Medulla oblongata (tissue), 1 donor: ENCODE data around the gene ANKS1B.
"Not testable (repeated sequence)": the region's sequence is repeated elsewhere in the genome, so short reads cannot be mapped to it uniquely, and the experiment has no call there.

ENCODE experiments used
- DNase-seq: peaks from one replicate; pipeline ENCODE4 v3.0.0-alpha.2; 2015; ENCODE audit errors: extremely low spot score

ANKS1B gene

DNA sequence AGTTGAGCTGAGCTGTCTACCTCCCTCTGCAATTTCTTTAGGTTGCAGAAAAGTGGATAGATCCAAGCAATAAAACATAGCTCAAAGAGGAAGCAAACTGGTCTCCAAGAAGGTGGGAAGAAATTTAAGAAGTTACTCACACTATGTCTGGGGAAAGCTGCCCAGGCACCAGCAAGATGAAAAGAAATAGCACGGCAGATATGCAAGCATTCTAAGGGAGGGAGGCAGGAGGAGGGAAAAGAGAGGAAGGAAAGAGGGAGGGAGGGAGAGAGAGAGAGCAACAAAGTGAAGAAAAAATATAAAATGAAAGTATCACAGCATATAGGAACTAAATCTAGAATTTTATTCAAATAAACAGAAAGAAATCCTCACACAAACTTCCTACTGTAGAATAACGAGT is 1099.0 kb downstream of the ANKS1B start:
- no peak for DNase-seq

- peak; percentile 93 for DNase-seq
Measured at GRCh38 chr12:98883231-98883630, 1101.5 kb downstream of the ANKS1B start.

- DNase-seq: no peak
Measured at GRCh38 chr12:98882526-98882925, 1102.2 kb downstream of the ANKS1B start.

- no peak for DNase-seq
Measured at GRCh38 chr12:98873776-98874175, 1111.0 kb downstream of the ANKS1B start.

GRCh38 chr12:98870504-98870903 is 1114.2 kb downstream of the ANKS1B start:
- DNase-seq: peak; percentile 94

DNA sequence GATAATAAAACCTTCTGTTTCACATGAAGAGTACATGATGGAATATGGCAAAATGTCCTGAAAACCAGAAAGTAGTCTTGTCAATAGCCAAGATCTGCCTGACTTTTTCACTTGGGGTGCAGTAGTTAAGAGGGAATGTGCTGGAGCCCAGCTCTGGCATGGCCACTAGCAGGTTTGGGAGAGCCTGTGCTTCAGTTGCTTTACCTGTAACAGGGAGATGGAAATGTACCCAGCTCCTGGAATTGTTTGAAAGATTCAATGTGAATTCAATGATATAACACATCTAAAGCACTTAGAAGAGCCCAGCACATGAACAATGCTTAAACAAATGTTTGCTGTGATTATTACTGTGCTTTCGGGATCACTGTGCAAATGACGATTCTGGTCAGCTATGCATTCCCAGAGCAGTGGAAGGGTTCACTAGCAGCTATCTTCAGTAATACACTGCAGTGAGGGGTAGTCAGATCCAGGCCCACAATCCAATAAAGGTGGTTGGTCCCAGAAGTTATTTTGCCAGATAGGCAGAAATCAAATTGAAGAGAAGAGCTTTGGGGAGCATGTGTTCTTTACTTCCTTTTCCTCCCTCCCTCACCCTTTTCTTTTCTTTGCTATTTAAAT is 1114.7 kb downstream of the ANKS1B start:
- DNase-seq: no peak

DNA sequence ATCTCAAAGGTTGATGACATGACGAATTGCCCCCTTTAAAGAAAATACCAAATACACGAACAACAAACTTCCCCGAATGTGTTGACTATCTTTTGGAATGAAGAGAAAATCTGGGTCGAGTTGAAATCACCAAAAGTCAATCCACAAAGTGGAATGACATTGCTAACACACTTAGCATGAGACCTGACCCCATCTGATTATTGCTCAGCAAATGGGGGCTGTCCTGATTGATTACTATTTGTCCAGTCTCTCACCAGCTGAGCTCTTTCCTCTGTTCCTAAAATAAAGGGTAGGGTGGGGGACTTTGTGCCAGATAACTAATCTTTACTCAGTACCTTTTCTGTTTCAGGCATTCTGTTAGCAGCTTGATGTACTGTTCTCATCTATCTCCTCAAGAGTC is 1116.2 kb downstream of the ANKS1B start:
- no peak for DNase-seq

- no peak for DNase-seq
Measured at GRCh38 chr12:98868076-98868475, 1116.7 kb downstream of the ANKS1B start.

GRCh38 chr12:98864363-98864762 is 1120.4 kb downstream of the ANKS1B start:
- no peak for DNase-seq

DNA sequence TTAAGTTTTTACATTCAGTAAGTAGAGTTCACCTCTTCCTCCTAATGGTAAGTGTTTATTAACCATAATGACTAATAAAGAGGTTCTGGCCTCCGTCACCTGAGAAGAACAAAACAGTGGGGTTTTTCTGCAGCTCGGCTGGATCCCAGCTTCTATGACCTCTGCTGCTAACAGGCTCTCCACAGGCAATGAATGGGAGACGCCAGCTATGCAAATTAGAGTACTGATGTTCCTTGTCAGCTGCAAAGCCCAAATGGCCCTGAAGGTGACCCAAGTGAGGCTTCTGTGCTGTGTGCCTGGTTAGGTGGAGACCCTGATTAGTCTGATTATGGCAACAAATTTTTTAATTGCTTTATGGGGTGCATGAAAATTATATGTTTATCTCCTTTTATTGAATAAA is 1121.6 kb downstream of the ANKS1B start:
- DNase-seq: peak; percentile 73

DNA sequence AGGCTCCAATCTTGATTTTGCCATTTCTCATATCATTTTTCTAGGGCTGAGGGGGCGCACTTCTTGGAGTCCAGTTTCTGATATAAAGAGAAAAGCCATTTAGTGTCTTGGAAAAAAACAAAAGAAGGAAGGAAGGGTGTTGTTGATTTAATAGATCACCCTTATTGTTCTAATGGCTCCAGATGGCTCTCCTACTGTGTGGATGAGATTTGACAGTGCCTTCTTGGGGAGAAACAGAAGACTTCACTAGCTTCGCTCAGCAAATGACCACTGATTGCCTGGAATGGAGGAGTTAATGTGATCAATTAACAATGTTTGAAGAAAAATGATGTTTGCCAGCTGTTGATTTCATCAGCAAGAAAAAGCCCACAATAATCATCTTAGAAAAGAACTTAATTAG is 1123.5 kb downstream of the ANKS1B start:
- no peak for DNase-seq

- DNase-seq: no peak
Measured at GRCh38 chr12:98856897-98857540, 1127.7 kb downstream of the ANKS1B start.

DNA sequence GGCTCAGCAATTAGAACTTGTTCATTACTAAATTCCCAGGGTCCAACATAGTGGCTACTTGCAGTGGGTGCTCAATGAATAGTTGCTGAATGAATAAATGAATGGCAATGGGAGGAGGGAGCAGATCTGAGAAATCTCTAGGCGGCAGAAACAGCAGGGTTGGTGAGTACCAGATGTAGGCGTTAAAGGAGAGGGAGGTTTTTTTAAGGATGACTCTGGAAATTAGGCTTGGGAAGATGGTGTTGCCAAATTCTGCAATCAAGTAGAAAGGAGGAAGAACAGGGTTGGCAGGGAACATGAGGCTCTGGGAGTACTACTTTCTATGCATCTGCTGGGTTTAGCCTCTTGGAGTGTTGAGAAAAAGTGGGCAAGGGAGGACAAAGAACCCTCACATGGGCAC is 1132.6 kb downstream of the ANKS1B start:
- DNase-seq: no peak

GRCh38 chr12:98847242-98847641 is 1137.5 kb downstream of the ANKS1B start:
- no peak for DNase-seq

- no peak for DNase-seq
Measured at GRCh38 chr12:98845957-98846356, 1138.8 kb downstream of the ANKS1B start.

DNA sequence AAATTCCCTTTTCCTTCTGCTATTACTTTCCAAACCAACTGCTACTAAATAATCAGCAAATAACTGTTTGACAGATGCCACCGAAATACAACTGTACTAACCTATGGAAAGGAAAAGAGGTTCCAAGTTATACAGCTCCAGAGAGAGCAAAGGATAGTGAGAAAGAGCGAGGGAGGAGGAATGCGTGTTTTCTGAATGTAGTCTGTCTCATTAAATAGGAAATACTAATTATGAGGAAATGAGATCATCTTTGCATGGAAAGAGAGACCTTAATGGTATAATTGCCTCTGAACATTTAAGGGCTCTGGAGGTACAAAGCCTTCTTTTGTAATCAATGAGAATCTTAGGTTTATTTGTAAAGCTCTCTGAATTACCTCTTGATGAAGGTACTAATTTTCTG is 1144.4 kb downstream of the ANKS1B start:
- no peak for DNase-seq

- peak; percentile 54 for DNase-seq
Measured at GRCh38 chr12:98838231-98838647, 1146.5 kb downstream of the ANKS1B start.

GRCh38 chr12:98837134-98837752 is 1147.5 kb downstream of the ANKS1B start:
- not testable (repeated sequence) for DNase-seq

DNA sequence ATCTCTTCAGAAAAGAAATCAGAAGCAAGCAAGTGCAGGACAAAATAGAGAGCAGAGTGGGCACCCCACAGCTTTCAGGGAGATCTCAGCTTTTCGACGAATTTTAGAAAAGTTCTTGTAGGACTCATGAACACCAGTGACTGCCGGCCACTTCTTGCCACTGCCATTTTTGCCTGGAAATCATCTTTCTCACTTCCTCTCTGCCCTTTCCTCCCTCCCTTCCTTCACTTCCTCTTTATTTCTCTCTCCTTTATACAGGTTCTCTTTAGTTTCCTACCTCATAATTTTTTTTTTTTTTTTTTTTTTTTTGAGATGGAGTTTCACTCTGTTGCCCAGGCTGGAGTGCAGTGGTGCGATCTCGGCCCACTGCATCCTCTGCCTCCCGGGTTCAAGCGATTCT is 1154.1 kb downstream of the ANKS1B start:
- DNase-seq: no peak

DNA sequence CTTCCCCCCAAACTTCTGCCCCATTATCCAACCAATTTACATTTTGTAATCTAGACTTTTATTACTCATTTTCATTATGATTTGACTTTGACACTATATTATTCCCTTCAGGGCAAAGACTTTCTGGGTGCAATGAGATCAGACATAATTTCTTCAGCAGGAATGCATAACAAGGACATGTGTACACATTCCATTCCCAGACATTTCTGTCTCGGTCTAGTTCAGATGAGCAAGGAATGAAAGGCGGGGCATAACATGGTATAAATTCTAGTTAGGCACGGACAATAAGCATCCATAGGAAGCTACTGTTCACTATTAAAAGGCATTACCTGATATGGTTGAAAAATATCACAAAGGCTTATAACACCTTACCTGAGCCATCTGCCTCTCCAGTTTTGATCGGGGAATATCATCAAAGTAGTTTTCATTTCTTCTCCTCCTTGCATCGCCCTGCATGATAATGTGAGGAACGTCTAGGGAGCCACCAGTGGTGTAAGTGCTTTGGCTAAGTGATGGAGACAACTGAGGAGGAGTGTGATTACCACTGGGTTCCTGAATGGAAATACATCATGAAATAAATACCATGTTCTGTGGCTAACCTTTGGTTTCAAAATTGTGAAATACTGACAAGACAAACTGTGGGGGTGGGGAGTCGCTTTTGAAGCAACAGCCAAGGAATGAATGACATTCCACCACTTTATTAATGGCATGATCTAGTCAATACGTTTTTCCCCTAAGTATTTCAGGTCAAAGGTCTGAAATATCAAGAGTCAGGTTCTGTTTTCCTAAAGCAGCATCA is 1155.7 kb downstream of the ANKS1B start:
- DNase-seq: no peak

DNA sequence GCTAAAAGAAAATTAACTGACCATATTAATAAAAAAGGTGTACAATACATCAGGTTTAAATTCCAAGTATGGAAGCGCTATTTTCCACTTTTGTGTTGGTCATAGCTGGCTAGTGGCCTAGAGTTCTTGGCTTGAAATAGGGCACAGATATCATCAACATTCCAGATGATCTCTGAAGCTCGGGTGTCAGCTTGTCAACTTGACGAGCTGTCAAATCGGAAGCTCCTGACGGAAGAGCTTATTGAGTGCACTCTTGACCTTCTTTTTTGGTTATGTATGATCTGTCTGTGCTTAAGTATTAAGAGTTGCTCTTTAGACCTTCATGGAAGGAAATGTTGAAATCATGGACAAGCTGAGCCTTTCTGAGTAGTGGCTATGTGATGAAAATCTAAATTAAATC is 1161.7 kb downstream of the ANKS1B start:
- no peak for DNase-seq

DNA sequence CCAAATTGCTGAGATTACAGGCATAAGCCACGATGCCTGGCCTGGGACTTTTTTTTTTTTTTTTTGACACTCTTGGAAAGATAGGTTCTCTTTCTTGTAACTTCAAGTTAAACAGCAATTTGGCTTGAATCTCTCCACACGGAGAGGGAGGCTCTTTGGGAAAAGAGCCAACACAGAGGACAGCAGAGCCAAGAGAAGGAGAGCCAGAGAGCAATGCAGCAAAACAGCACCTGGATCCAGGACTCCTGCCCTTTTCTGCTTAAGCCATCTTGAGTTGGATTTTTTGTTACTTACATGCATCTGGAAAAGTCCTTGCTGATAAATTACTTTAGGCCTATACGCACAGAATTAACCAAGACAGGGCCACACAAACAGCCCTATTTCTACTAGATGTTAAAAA is 1162.9 kb downstream of the ANKS1B start:
- DNase-seq: peak; percentile 61

- no peak for DNase-seq
Measured at GRCh38 chr12:98821232-98821631, 1163.5 kb downstream of the ANKS1B start.
